HG03097 (cell line): ENCODE results near the gene ABCA2.

Experiments
- ATAC-seq: cut with Tn5 transposase; IDR thresholded peaks from one replicate; pipeline ENCODE4 v1.9.1; 2021; ENCODE audit not compliant: unreplicated experiment, low FRiP score

ABCA2 gene

DNA sequence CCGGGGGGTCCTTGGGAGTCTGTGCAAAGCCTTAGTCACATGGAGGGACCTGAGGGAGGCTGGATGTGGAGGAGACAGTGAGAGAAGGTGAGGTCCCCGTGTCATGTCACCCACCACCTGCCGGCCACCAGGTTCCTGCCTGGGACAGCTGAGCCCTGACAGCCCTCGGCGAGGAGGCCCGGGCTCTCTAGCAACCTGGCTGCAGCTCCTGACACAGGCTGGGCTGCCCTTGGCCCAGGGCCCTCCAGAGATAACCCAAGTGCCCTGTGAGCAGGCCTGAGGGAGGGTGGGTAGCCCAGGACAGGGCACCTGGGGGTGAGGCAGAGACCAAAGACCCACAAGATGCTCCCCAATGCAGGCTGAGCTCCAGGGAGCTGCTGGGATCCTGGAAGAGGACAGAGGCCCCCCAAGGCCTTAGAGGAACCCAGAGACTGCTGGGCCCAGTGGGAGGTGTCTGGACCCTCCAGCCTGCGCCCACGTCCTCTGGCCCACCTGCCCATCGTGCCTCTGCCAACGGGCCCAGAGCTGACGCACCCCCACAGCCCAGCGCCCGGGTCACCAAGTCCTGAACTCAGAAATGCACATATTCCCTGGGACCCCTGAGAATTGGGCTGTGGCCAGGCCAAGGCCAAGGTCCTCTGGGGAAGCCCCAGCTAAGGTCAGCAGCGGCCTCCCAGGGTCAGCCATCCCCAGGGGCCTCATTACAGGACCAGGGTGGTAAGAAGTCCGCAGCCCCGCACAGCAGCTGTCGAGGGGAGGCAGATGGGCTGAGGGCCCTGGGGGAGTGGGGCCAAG, 59.5 kb downstream of the ABCA2 start:
- no peak for ATAC-seq

- no peak for ATAC-seq
Observed at GRCh38 chr9:136965771-136966484, 62.1 kb downstream of the ABCA2 start.

DNA sequence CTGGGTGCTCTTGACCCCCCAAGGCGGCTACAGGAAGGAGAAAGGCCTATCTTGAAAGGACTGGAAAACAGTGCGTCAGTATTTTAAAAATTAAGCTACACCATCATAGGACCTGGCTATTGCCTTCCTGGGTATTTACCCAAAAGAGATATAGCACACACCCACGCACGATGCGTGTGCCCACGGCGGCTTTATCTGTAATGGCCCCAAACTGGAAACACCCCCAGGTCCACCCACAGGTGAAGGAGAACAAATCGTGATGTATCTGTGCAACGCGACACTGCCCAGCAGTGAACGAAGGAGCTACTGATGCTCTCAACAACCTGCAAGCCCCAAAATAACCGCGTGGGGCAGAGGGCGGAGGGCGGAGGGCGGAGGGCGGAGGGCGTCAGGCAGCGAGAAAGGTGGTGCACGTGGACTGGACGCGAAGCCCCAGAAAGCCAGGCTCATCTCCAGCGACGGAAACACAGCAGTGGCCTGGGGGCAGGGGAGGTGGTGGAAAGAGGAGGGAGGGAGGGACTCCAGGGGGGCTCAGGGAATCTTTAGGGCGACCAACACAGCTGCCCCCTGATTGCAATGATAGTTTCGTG, 63.1 kb downstream of the ABCA2 start:
- no peak for ATAC-seq

DNA sequence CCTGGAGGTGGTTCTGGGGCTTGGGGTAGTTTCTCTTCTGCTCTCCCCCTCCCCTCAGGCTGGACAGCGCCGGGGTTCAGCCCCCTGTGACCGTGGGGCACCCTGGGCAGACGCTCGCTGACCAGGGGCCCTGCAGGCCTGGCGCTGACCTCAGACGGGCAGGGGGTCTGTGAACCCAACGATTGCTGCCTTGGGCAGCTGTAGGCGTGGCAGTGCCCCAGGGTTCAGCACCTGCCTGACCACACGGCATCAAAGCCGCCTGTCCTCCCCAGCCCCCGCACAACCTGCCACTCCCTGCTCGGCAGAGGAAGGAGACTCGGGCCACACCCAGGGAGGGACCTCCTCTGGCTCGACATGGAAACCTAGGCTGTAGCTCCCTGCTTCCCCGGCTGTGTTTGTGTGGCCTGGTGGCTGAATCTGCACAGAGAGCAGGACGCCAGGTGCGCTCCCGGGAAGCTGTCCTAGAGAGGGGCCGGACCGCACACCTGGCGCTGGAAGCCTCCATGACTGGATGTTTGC, 63.8 kb downstream of the ABCA2 start:
- ATAC-seq: no peak

DNA sequence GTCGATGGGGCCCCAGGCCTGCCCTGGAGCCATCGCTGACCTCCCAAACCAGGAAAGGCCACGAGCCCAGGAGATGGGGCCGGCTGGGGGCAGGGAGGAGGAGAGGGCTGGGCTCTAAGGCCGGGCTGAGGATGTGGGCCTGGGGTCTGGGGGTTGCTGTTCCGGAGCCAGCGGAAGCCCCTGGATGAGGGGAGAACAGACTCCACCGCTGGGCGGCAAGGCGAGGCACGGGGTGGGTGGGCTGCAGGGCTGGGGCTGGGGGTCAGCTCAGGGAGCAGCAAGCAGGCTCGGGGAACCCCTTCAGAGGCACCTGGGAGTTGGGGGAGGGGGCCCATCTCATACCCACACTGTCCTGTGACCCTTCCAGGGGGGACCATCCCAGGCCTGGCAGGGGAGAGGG, 64.3 kb downstream of the ABCA2 start:
- no peak for ATAC-seq

GRCh38 chr9:136963341-136963740, 64.7 kb downstream of the ABCA2 start:
- no peak for ATAC-seq

DNA sequence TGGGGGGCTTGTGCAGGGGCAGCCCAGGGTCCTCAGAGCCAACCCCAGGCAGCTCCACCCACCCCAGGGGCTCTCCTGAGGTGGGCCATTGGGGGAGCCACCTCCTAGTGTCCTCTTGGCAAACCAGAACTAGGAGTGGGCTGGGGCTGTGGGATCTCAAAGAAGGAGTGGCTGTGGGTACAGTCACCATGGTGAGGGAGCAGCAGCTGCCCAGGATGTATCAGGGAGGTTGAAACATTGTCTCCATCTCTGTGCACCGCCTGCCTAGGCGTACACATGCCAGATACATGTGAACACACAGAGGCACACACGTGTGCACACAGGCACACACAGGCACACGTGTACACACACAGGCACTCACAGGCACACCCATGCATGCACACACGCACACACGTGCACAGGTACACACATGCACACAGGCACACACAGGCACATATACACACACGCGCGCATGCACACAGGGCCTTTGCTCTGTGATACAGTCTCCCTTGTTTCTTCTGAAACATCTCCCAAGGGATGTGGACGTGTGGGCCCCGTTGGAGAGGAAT, 65.3 kb downstream of the ABCA2 start:
- ATAC-seq: no peak

DNA sequence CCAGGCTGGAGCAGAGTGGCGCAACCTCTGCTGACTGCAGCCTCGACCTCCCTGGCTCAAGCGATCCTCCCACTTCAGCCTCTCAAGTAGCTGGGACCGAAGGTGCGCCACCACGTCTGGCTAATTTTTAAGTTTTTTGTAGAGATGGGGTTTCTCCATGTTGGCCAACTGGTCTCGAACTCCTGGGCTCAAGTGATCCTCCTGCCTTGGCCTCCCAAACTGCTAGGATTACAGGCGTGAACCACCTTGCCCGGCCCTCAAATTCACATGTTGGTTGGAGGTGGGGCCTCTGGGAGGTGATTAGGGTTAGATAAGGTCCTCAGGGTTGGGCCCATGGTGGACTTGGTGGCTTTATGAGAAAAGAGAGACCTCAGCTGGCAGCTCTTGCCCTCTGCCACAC, 65.9 kb downstream of the ABCA2 start:
- ATAC-seq: no peak

- ATAC-seq: no peak
Observed at GRCh38 chr9:136961279-136962065, 66.6 kb downstream of the ABCA2 start.

- ATAC-seq: no peak
Observed at GRCh38 chr9:136960938-136961275, 67.1 kb downstream of the ABCA2 start.

- ATAC-seq: no peak
Observed at GRCh38 chr9:136960212-136960937, 67.7 kb downstream of the ABCA2 start.

DNA sequence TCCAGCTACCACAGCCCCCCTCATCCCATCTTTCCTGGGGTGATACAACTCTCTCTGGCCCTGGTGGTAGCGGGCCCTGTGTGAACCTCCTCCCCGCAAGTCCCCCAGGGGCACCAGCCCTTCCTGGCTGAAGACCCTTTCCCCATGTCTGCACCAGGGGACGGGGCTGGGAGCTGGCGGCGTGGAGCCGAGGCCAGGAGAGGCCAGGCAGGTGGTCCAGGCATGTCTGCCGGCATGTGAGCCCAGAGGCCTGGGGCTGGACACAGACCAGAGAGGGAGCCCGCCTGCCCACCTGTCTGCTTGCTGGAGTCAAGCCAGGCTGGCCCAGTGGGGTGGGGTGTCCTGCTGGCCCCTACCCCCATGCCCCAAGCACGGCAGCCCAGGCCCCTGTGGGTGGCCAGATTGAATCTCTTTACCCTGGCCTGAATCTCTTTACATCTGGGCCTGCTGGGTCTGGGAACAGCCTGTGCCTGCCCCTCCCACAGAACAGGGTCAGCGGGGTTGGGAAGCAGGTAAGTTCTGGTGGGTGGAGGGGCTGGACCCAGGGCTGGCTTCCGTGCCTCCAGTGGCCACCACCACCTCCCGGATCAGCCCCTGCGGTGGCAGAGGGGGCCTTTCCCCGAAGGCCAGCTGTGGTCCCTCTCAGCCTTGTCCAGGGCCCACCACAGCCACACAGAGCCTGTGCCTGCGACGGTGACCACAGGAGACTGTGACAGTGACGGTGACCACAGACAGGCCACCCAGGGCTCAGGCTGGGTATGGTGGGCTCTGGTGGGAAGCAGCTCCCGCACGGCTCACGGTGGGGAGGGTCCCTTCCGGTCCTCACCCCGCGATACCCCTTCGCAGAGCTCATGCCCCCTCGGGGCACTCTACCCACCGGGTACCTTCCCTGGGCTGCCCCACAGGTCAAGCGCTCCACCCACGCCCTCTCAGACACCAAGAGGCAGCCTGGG, 68.9 kb downstream of the ABCA2 start:
- no peak for ATAC-seq

- no peak for ATAC-seq
Observed at GRCh38 chr9:136958473-136958872, 69.6 kb downstream of the ABCA2 start.

GRCh38 chr9:136957901-136958300, 70.1 kb downstream of the ABCA2 start:
- ATAC-seq: no peak

GRCh38 chr9:136957461-136957860, 70.6 kb downstream of the ABCA2 start:
- no peak for ATAC-seq
